GM19395 (cell line): ENCODE data around the gene ZNRF2.
A peak's percentile ranks its signal among the peaks of the same experiment; 100 is the strongest.
"Not testable (repeated sequence)": the region's sequence is repeated elsewhere in the genome, so short reads cannot be mapped to it uniquely, and the experiment has no call there.

Experiments
- ATAC-seq: cut with Tn5 transposase; IDR thresholded peaks from one replicate; pipeline ENCODE4 v1.9.1; 2021; ENCODE audit warnings: mild to moderate bottlenecking, moderate library complexity; ENCODE audit not compliant: unreplicated experiment

Gene ZNRF2

GRCh38 chr7:30260246-30260768 is 24.1 kb upstream of the ZNRF2 start:
- ATAC-seq, result no peak

DNA sequence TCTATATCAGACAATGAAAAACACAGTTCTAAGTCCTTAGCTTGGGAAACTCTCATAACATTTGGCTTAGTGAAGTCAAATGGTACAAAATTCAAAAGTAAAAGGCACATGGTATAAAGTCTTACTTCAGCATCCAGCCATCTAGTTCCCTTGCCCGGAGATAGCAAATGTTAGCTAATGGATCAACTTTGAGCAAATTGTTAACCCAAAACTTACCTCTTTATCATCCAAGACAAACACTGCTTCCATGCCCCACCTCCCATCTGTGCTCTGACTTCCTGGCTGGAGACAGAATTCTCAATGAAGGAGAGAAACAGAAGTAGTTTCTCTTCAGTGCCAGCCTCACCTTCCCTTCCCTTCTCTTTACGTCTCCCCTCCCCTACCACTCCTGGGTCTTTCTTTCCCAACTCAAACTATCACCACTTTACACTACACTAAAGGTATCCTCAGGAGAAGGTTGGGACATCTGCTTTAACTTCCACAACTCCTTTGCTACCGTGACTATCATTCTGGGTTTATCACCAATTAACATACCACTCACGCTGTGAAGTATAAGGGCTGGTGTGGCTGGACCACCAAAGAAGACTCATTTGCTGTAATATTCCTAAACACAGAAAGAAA is 21.2 kb upstream of the ZNRF2 start:
- ATAC-seq, result no peak

DNA sequence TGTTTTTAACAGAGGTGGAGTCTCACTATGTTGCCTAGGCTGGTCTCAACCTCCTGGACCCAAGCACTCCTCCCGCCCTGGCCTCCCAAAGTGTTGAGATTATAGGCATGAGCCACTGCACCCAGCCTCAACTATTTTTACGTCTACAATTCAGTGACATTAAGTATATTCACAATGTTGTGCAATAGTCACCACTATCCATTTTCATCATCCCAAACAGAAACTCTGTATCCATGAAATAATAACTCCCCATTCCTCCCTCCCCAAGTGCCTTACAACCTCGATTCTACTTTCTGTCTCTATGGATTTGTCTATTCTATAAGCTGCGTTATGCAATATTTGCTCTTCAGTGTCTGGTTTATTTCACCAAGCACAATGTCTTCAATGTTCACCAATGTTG is 20.3 kb upstream of the ZNRF2 start:
- ATAC-seq, result no peak

DNA sequence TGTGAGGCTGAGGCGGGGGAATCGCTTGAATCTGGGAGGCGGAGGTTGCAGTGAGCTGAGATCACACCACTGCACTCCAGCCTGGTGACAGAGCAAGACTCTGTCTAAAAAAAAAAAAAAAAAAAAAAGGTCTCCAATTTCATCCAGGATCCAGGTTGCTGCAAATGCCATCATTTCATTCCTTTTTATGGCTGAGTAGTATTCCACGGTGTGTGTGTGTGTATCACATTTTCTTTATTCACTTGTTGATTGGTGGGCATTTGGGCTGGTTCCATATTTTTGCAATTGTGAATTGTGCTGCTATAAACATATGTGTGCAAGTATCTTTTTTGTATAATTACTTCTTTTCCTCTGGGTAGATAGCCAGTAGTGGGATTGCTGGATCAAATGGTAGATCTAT is 19.2 kb upstream of the ZNRF2 start:
- ATAC-seq, result not testable (repeated sequence)

GRCh38 chr7:30266686-30267085 is 17.7 kb upstream of the ZNRF2 start:
- no peak for ATAC-seq

DNA sequence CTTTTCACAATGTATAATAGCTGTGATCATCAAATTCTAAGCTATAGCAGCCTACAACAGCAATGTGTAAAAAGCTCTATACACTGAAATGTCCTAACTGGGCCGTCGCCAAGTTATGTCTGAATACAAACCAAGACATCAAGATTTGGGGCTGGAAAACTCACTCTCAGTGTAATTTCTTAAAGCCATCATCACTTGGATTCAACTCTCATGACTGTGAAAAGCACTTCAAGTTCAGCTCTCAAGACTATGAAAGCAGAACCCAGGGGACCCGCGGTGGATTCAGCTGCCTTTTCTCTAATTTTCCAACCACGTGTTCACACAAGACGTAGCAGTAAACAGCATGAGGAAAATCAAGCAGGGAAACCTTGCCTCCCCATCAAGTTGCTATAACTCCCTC is 15.8 kb upstream of the ZNRF2 start:
- no peak for ATAC-seq

- ATAC-seq, result no peak
These were observed 14.9 kb upstream of the ZNRF2 start for GRCh38 chr7:30269490-30269889.

- no peak for ATAC-seq
These were observed 13.5 kb upstream of the ZNRF2 start for GRCh38 chr7:30270921-30271320.

DNA sequence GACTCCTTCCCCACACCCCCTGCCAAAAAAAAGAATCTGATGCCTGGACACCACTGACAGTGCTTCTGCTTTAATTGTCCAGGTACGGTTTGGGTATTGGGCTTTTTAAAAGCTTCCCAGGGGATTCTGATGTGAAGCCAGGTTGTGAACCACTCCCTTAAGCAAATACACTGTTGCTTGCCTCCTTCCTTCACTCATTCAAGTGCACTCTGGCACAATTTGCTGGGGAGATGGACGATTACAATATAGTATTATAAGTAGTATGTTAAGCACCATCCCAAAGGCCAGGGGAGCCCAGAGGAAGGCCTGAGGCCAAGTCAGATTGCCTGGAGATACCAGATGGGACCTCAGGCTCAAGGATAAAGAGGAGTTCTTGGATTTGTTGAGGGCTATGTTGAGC is 12.3 kb upstream of the ZNRF2 start:
- no peak for ATAC-seq

GRCh38 chr7:30273552-30273951 is 10.8 kb upstream of the ZNRF2 start:
- ATAC-seq, result no peak

DNA sequence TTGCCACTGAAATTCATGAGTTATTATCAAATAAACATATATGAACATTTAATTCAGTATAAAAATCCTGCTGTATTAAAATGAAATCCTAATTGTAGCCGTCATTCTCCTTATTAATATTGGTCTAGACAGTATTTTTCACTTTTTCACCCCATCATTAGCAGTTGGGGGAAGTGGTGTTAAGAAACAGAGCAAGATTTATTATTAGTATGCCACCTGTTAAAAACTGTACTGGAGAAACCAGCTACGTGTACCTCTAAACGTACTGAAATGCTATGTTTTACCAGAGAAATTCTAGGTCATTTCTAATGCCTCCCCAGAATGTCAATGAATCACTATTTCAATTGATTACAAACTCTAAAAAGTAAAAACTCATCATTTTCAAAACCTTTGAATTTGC is 9.8 kb upstream of the ZNRF2 start:
- no peak for ATAC-seq

- ATAC-seq, result no peak
These were observed 8.0 kb upstream of the ZNRF2 start for GRCh38 chr7:30276203-30276900.

GRCh38 chr7:30278376-30278775 is 6.0 kb upstream of the ZNRF2 start:
- ATAC-seq, result no peak

GRCh38 chr7:30278849-30279652 is 5.3 kb upstream of the ZNRF2 start:
- ATAC-seq, result no peak

DNA sequence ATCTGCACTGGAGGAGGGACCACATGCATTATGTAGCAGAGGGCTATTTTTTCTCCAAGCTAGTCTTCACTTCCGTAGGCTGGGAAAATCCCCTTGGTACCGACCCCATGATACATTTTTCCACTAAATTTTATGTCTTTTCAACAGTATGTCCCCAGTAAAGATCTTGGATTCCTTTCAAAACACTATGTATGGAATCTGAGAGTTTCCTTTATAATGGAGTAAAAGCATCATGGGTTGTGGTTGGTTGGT is 4.8 kb upstream of the ZNRF2 start:
- ATAC-seq, result no peak

- no peak for ATAC-seq
These were observed 3.8 kb upstream of the ZNRF2 start for GRCh38 chr7:30280631-30281030.

DNA sequence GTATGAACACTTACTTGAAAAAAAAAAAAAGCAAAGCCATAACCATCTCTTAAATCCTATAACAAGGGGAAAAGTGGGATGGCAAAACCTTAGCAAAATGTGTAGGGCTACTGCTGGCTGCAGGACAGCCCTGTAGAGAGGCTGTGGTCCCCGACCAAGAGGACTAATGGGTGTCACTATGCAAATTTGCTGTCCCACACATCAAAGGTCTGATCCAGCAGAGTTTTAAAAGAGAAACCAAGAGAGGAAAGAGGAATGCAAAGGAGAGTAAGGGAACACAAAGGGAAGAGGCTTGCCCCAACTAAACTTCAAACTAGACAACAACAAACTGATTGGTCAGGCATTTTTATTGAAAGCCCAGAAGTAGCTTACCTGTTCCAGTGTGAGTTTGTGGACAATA is 3.1 kb upstream of the ZNRF2 start:
- no peak for ATAC-seq

GRCh38 chr7:30281791-30282190 is 2.6 kb upstream of the ZNRF2 start:
- no peak for ATAC-seq

DNA sequence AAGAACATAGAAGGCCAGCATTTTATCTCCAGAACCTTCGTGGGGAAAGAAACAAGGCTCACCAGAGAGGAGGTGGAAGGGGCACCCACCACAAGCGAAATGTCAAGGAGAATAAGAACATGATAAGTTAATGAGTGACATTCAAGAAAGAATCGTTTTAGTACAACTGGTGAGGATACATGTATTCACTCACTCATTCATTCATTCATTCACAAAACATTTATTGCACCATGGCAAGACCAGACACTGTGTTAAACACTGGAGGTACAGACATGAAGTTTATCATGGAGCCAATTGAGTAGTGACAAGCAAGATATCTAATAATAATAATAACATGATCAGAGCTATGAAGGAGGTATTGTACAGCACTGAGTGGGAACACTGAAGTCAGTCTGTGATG is 1.7 kb upstream of the ZNRF2 start:
- ATAC-seq, result no peak

DNA sequence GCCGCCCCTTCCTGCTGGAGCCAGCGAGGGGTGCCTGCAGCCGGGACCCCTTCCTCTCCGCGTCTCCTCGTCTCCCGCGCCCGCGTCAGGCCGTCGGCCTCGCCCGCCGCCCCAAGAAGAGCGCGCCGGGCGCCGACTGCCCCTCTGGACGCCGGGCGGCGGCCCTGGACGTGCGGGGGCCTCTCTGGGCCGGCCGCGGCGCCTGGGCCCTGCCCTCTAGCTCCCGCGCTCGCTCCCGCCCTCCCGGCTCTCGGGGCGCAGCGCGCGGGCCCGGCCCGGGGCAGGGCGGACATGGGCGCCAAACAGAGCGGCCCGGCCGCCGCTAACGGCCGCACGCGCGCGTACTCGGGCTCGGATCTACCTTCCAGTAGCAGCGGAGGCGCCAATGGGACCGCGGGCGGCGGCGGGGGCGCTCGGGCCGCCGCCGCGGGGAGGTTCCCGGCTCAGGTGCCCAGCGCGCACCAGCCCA is 704 bp downstream of the ZNRF2 start:
- ATAC-seq, result peak; percentile 18

- peak; percentile 9 for ATAC-seq
These were observed 1.3 kb downstream of the ZNRF2 start for GRCh38 chr7:30285536-30286284.
